B cell (primary cell): ENCODE data around the gene GUCY1B1. TPM values are rescaled to one million over a fixed set of nuclear protein-coding genes. Genes with fewer than 3 reads are reported as not detected.
"Not testable (repeated sequence)": the region's sequence is repeated elsewhere in the genome, so short reads cannot be mapped to it uniquely, and the experiment has no call there.

Experiments used
- ATAC-seq: fragments of 200-7000 bp; cut with Tn5 transposase; one replicate; pipeline ENCODE4 v1.10.0; 2021; ENCODE audit warnings: low read depth, mild to moderate bottlenecking, moderate number of reproducible peaks, moderate library complexity
- CTCF ChIA-PET: fragments of 350-600 bp; sonication (Branson Sonifier 250); formaldehyde crosslinking; loops from one replicate; lab custom pipeline; 2021; ENCODE audit warnings: antibody characterized with exemption, inconsistent platforms; lab: Charles Lee
- POLR2A ChIA-PET: fragments of 350-600 bp; sonication (Branson Sonifier 250); formaldehyde crosslinking; loops from one replicate; lab custom pipeline; 2021; ENCODE audit warnings: antibody characterized with exemption; lab: Charles Lee
- DNase-seq: peaks from one replicate; pipeline ENCODE4 v3.0.0; 2013
- H2AFZ ChIP-seq: 2 replicates; pipeline ENCODE4 v1.6.1; 2012; ENCODE audit warnings: mild to moderate bottlenecking, low read depth, low read length; ENCODE audit not compliant: insufficient read depth, poor library complexity, severe bottlenecking
- H3K27ac ChIP-seq, 2 donors: 1 replicate in 1 of 2; 2 replicates in 1 of 2; pipeline ENCODE4 v1.5.1; 2012 to 2013; ENCODE audit warnings: low read length in 2 of 2, mild to moderate bottlenecking in 2 of 2, moderate library complexity in 1 of 2
- H3K27me3 ChIP-seq, 4 experiments: fragments of 200-600 bp in 1 of 4; sonication (generic) in 1 of 4; replicated peaks in 1 of 4; 1 replicate in 2 of 4; 2 replicates in 2 of 4; pipeline versions ENCODE4 v1.6.1 to v1.7.0; 2013 to 2016; ENCODE audit warnings: low read length in 3 of 4, mild to moderate bottlenecking in 2 of 4, mixed read lengths in 1 of 4, moderate library complexity in 1 of 4; ENCODE audit not compliant: insufficient read depth in 4 of 4, control insufficient read depth in 3 of 4; ENCODE audit errors: control extremely low read depth in 1 of 4
- H3K36me3 ChIP-seq, 2 experiments: replicated peaks in 1 of 2; 1 replicate in 1 of 2; 2 replicates in 1 of 2; pipeline versions ENCODE4 v1.6.1 to v1.7.1; 2013; ENCODE audit warnings: low read length in 1 of 2; ENCODE audit not compliant: insufficient read depth in 2 of 2, control insufficient read depth in 1 of 2; ENCODE audit errors: control extremely low read depth in 1 of 2, extremely low read depth in 1 of 2
- H3K4me1 ChIP-seq, 2 donors: fragments of 200-600 bp in 1 of 2; sonication (generic) in 1 of 2; 1 replicate in 1 of 2; 2 replicates in 1 of 2; pipeline versions ENCODE4 v1.5.1 to v1.6.1; 2013 to 2017; ENCODE audit warnings: low read length in 2 of 2; ENCODE audit not compliant: control insufficient read depth in 2 of 2, insufficient read depth in 2 of 2
- H3K4me2 ChIP-seq: replicated peaks from 2 replicates; pipeline ENCODE3; 2012; ENCODE audit warnings: mild to moderate bottlenecking, low read depth, low read length; ENCODE audit not compliant: poor library complexity, severe bottlenecking
- H3K4me3 ChIP-seq, 5 experiments: fragments of 200-600 bp in 1 of 5; sonication (generic) in 1 of 5; 1 replicate in 3 of 5; 2 replicates in 2 of 5; pipeline versions ENCODE4 v1.5.1 to v1.7.0; 2011 to 2016; ENCODE audit warnings: low read length in 4 of 5, mild to moderate bottlenecking in 4 of 5, low read depth in 2 of 5, control low read depth in 1 of 5, moderate library complexity in 1 of 5; ENCODE audit not compliant: insufficient read depth in 1 of 5; ENCODE audit errors: control extremely low read depth in 1 of 5, extremely low read depth in 1 of 5
- H3K79me2 ChIP-seq: fragments of 200-600 bp; sonication (generic); one replicate; pipeline ENCODE4 v1.6.0; 2016; ENCODE audit warnings: low read length; ENCODE audit not compliant: control insufficient read depth, insufficient read depth
- H3K9ac ChIP-seq: fragments of 200-600 bp; sonication (generic); 2 replicates; pipeline ENCODE4 v1.6.1; 2017; ENCODE audit warnings: mild to moderate bottlenecking, low read length, moderate library complexity
- H3K9me3 ChIP-seq, 3 donors: one replicate each; pipeline versions ENCODE4 v1.6.1 to v1.7.1; 2013; ENCODE audit warnings: low read length in 2 of 3; ENCODE audit not compliant: control insufficient read depth in 2 of 3, insufficient read depth in 1 of 3; ENCODE audit errors: control extremely low read depth in 1 of 3
- H4K20me1 ChIP-seq: 2 replicates; pipeline ENCODE4 v1.6.0; 2012; ENCODE audit warnings: mild to moderate bottlenecking, low read length; ENCODE audit not compliant: insufficient read depth, control insufficient read depth, poor library complexity, severe bottlenecking
- H3K27ac Mint-ChIP-seq: one replicate; pipeline ENCODE4 v1.8.0; 2021; ENCODE audit warnings: mixed read lengths
- H3K27me3 Mint-ChIP-seq: one replicate; pipeline ENCODE4 v1.8.0; 2021; ENCODE audit warnings: mixed read lengths
- H3K4me1 Mint-ChIP-seq: one replicate; pipeline ENCODE4 v1.8.0; 2021; ENCODE audit warnings: mixed read lengths
- H3K4me3 Mint-ChIP-seq: one replicate; pipeline ENCODE4 v1.8.0; 2021; ENCODE audit warnings: mixed read lengths
- H3K9me3 Mint-ChIP-seq: one replicate; pipeline ENCODE4 v1.8.0; 2022; ENCODE audit warnings: mixed read lengths; ENCODE audit not compliant: insufficient read depth
- EZH2 ChIP-seq: IDR thresholded peaks from 2 replicates; pipeline ENCODE4 v1.6.1; 2012; ENCODE audit warnings: borderline replicate concordance, low read depth, mild to moderate bottlenecking, moderate library complexity, low read length; ENCODE audit not compliant: insufficient read depth, poor library complexity, severe bottlenecking
- WGBS: methylation state at CpG from one replicate; pipeline ENCODE4 v1.1.5; 2013; ENCODE audit warnings: missing lambda C conversion rate; ENCODE audit not compliant: insufficient coverage; 5-methylcytosine and 5-hydroxymethylcytosine counted together
- intact Hi-C: fragments of 100-400 bp; cut with micrococcal nuclease; formaldehyde crosslinking; loops from one replicate; pipeline ENCODE4 v1.10.0; 2022
- polyA plus RNA-seq: library from polyadenylated mRNA; depleted of rRNA; stranded (reverse); fragments of >200 nt; gene quantifications from 2 replicates; pipeline ENCODE4 v1.2.3, GENCODE V29; 2012
- total RNA-seq, 2 donors: library from RNA; stranded (reverse); fragments of 120-200 nt in 1 of 2; gene quantifications; 1 replicate in 1 of 2; 2 replicates in 1 of 2; pipeline versions ENCODE4 v1.2.3 to v1.2.4, GENCODE V29; 2013 to 2022
- TF ChIP-seq, protein P1 (sequence below): fragments of 200-600 bp; IDR thresholded peaks from one replicate; pipeline ENCODE4 v1.8.0; 2022; ENCODE audit warnings: antibody characterized with exemption, mild to moderate bottlenecking

Gene GUCY1B1
- total and polyA plus RNA-seq, 2 donors (not counting 1 experiment from before 2014, with no cell fraction given), result 0.09 to 0.10 TPM

DNA sequence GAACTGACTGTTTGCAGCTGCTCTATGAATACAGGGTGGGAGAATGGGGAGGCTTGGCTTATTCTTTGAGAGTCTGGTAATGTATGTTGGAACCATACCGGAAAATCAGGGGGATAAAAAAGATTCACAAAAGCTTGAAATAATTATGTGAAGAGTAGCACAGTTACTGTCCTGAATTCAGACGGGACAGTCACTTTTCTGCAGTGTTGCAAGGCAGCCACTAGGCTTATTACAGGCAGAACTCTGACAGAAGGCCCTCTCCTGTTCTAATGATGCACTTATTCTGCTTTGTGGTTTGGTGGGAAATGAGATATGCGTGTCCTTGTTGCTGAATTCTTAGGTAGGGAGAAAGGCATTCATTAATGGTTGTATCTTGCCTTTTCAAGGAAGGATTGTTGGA, 37.2 kb downstream of the GUCY1B1 start:
- CTCF ChIA-PET, result no interaction called here
- H3K9ac ChIP-seq, result no peak overlapping the region

DNA sequence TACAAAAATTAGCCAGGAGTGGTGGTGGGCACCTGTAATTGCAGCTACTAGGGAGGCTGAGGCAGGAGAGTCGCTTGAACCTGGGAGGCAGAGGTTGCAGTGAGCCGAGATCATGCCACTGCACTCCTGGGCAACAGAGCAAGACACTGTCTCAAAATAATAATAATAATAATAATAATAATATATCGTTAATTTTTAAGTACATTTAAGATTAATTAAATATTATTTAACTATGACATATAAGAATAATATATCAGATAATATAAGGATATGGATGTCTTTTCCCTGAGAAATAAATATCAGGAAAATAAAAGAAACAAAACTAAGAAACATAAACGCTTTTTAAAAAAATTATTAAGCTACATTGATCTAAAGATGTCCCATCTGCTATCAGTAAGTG, 38.8 kb downstream of the GUCY1B1 start:
- H3K4me1 Mint-ChIP-seq, H2AFZ ChIP-seq, CTCF ChIA-PET, ATAC-seq, H3K27me3 ChIP-seq, H3K9me3 Mint-ChIP-seq, H3K9me3 ChIP-seq, H3K36me3 ChIP-seq, H3K4me2 ChIP-seq, H3K79me2 ChIP-seq, POLR2A ChIA-PET, H3K27me3 Mint-ChIP-seq, H3K27ac Mint-ChIP-seq, H3K9ac ChIP-seq, H4K20me1 ChIP-seq, intact Hi-C loops, H3K4me1 ChIP-seq, H3K4me3 Mint-ChIP-seq, H3K4me3 ChIP-seq, DNase-seq, H3K27ac ChIP-seq: not testable (repeated sequence)
- no CpG with 5 or more reads among the region's 4 CpGs for WGBS

More for the DNA sequence above, 37.2 kb downstream of the GUCY1B1 start:
- POLR2A ChIA-PET, result interaction anchor here (0.5 kb wide), 1 partner anchor 441 kb away, joined by 3 read pairs; no protein-coding TSS in a partner anchor
- Histone ChIP-seq H3K27ac (no peak overlapping the region), H3K4me1 (no peaks in the 10 kb centered on the region), H3K79me2 (no peaks in the 10 kb centered on the region), H3K36me3 (no peaks in the 10 kb centered on the region), H3K9me3 (no peaks in the 10 kb centered on the region), H3K4me3 (no peak overlapping the region), H3K27me3 (no peaks in the 10 kb centered on the region), H4K20me1 (no peaks in the 10 kb centered on the region), H2AFZ (no peak overlapping the region), H3K4me2 (no peak overlapping the region)
- no peak for ATAC-seq
- no peaks in the 10 kb centered on the region for H3K9me3 Mint-ChIP-seq
- intact Hi-C loops, result no loop called here
- no peaks in the 10 kb centered on the region for H3K27me3 Mint-ChIP-seq
- no peak for DNase-seq
- 81% methylated on average over 3 of the region's 3 CpGs for WGBS
- H3K27ac Mint-ChIP-seq, result no peak overlapping the region
- H3K4me1 Mint-ChIP-seq, result no peaks in the 10 kb centered on the region
- no peak overlapping the region for H3K4me3 Mint-ChIP-seq
- TF ChIP-seq, protein P1, sequence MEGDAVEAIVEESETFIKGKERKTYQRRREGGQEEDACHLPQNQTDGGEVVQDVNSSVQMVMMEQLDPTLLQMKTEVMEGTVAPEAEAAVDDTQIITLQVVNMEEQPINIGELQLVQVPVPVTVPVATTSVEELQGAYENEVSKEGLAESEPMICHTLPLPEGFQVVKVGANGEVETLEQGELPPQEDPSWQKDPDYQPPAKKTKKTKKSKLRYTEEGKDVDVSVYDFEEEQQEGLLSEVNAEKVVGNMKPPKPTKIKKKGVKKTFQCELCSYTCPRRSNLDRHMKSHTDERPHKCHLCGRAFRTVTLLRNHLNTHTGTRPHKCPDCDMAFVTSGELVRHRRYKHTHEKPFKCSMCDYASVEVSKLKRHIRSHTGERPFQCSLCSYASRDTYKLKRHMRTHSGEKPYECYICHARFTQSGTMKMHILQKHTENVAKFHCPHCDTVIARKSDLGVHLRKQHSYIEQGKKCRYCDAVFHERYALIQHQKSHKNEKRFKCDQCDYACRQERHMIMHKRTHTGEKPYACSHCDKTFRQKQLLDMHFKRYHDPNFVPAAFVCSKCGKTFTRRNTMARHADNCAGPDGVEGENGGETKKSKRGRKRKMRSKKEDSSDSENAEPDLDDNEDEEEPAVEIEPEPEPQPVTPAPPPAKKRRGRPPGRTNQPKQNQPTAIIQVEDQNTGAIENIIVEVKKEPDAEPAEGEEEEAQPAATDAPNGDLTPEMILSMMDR, result peak; percentile 21
- TF ChIP-seq EZH2, result no peak
